BJ (cell line): Measurements from ENCODE around the gene SH3PXD2B. TPM values are rescaled to one million over a fixed set of nuclear protein-coding genes. Genes with fewer than 3 reads are reported as not detected.
A peak's percentile ranks its signal among the peaks of the same experiment; 100 is the strongest.
"Not testable (repeated sequence)": the region's sequence is repeated elsewhere in the genome, so short reads cannot be mapped to it uniquely, and the experiment has no call there.

Experiments
- CTCF ChIA-PET: fragments of 350-600 bp; formaldehyde crosslinking; extraction: SDS; loops from one replicate; lab custom pipeline; 2021; ENCODE audit warnings: antibody characterized with exemption, inconsistent platforms; lab: Yijun Ruan, JAX
- POLR2A ChIA-PET: fragments of 300-600 bp; sonication (Branson Sonifier 250); formaldehyde crosslinking; extraction: SDS; loops from one replicate; lab custom pipeline; 2021; ENCODE audit warnings: antibody characterized with exemption; lab: Charles Lee
- DNase-seq: peaks from one replicate; pipeline ENCODE4 v3.0.0-alpha.2; 2011; ENCODE audit warnings: low read depth
- H3K27me3 ChIP-seq: 2 replicates; pipeline ENCODE4 v1.6.0; 2011; ENCODE audit warnings: low read length; ENCODE audit not compliant: control insufficient read depth, insufficient read depth
- H3K36me3 ChIP-seq: 2 replicates; pipeline ENCODE4 v1.5.1; 2011; ENCODE audit warnings: low read length; ENCODE audit not compliant: control insufficient read depth, insufficient read depth
- H3K4me3 ChIP-seq: 2 replicates; pipeline ENCODE4 v1.5.1; 2011; ENCODE audit warnings: low read depth, mild to moderate bottlenecking, control low read depth, low read length
- polyA plus RNA-seq: library from polyadenylated mRNA; depleted of rRNA; stranded (reverse); fragments of >200 nt; gene quantifications from 2 replicates; pipeline ENCODE4 v1.2.3, GENCODE V29; 2011
- TF ChIP-seq, protein P1 (sequence below): IDR thresholded peaks from 2 replicates; pipeline ENCODE4 v1.5.1; 2011; ENCODE audit warnings: low read depth, mild to moderate bottlenecking, control low read depth, inconsistent platforms, low read length, moderate library complexity; ENCODE audit not compliant: insufficient read depth

SH3PXD2B gene
- polyA plus RNA-seq, 1 experiment, result 15.5 TPM

DNA sequence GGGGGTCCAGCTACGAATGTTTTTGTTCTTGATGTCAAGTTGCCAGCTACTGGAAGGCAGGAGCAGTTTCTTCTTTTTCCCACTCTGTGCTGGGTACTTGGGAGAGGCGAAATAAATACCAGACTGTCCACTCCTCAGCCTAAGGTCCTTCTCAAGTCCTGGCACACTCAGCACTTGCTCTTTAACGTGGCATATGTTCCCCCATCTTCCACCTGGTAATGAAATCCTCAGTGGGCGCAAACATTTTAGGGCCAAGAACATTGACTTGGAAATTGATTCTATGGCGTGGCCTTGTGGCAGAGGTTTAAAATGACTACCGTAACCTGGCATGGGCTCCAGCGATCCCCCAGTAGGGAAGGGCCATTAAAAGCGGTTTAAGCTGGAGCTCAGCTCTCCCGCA lies 119.7 kb downstream of the SH3PXD2B start:
- TF ChIP-seq, protein P1, sequence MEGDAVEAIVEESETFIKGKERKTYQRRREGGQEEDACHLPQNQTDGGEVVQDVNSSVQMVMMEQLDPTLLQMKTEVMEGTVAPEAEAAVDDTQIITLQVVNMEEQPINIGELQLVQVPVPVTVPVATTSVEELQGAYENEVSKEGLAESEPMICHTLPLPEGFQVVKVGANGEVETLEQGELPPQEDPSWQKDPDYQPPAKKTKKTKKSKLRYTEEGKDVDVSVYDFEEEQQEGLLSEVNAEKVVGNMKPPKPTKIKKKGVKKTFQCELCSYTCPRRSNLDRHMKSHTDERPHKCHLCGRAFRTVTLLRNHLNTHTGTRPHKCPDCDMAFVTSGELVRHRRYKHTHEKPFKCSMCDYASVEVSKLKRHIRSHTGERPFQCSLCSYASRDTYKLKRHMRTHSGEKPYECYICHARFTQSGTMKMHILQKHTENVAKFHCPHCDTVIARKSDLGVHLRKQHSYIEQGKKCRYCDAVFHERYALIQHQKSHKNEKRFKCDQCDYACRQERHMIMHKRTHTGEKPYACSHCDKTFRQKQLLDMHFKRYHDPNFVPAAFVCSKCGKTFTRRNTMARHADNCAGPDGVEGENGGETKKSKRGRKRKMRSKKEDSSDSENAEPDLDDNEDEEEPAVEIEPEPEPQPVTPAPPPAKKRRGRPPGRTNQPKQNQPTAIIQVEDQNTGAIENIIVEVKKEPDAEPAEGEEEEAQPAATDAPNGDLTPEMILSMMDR, result no peak
- Histone ChIP-seq H3K36me3 (peaks cover 13% of the 10 kb centered on the region), H3K27me3 (no peaks in the 10 kb centered on the region), H3K4me3 (no peak overlapping the region)
- CTCF ChIA-PET, result interaction anchor here (0.7 to 2.1 kb wide), 2 partner anchors 8 to 10 kb away, joined by 6 read pairs; no protein-coding TSS in a partner anchor
- POLR2A ChIA-PET, result no interaction called here
- DNase-seq, result no peak

DNA sequence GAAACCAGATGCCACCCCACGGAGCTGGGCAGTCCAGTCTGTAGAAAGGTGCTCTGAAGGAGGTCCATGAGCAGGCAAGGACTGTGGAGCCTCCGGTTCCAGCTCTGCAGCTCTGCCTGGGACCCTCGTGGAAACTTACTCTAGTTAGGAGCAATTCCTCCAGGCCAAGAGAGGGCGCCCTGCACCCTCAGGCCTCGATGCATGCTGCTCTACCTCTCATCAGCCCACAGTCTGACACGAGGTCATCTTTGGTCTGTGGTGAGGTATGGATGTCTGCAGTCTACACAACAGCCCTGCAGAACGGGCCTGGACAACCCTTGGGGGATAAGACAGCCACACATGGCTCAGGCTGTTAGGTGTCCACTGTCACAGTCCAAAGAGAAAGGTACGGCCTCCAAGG lies 120.1 kb downstream of the SH3PXD2B start:
- no peak for DNase-seq
- CTCF ChIA-PET, result interaction anchor here (2.1 kb wide), 1 partner anchor 9 kb away, joined by 6 read pairs; no protein-coding TSS in a partner anchor
- peaks cover 11% of the 10 kb centered on the region for H3K36me3 ChIP-seq
- H3K4me3 ChIP-seq, result no peak overlapping the region
- H3K27me3 ChIP-seq, result no peaks in the 10 kb centered on the region
- TF ChIP-seq, protein P1, result 0 out of 2 replicates have a peak, but pooled peaks have one; percentile 6
- POLR2A ChIA-PET, result no interaction called here

DNA sequence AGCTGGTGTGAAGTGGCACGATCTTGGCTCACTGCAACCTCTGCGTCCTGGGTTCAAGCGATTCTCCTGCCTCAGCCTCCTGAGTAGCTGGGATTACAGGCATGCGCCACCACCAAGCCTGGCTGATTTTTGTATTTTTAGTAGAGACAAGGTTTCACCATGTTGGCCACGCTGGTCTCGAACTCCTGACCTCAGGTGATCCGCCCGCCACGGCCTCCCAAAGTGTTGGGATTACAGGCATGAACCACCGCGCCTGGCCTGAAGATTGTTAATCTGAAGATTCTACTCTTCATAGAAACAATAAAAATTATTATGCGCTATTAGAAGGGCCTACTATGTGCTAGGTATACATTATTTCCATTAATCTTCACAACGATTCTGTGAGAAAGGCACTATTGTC lies 127.4 kb downstream of the SH3PXD2B start:
- DNase-seq, H3K4me3 ChIP-seq, POLR2A ChIA-PET, H3K36me3 ChIP-seq, H3K27me3 ChIP-seq: not testable (repeated sequence)
- CTCF ChIA-PET, result interaction anchor here (0.9 kb wide), 1 partner anchor 13 kb away, joined by 3 read pairs; no protein-coding TSS in a partner anchor

DNA sequence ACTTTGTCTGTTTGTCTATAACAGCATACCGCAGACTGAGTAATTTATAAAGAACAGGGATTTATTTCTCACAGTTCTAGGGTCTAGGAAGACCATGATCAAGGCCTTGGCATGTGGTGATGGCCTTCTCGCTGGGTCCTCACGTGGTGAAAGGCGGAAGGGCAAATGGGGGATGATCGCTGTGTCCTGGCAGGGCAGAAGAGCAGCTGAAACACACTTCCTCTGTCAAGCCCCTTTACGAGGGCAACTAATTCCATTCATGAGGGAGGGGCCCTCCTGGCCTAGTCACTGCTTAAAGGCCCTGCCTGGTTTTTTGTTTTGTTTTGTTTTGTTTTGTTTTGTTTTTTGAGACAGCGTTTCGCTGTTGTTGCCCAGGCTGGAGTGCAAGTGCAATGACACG lies 128.9 kb downstream of the SH3PXD2B start:
- no peaks in the 10 kb centered on the region for H3K27me3 ChIP-seq
- CTCF ChIA-PET, result no interaction called here
- POLR2A ChIA-PET, result no interaction called here
- DNase-seq, result no peak
- H3K4me3 ChIP-seq, result no peak overlapping the region
- TF ChIP-seq, protein P1, result no peak
- H3K36me3 ChIP-seq, result no peaks in the 10 kb centered on the region

DNA sequence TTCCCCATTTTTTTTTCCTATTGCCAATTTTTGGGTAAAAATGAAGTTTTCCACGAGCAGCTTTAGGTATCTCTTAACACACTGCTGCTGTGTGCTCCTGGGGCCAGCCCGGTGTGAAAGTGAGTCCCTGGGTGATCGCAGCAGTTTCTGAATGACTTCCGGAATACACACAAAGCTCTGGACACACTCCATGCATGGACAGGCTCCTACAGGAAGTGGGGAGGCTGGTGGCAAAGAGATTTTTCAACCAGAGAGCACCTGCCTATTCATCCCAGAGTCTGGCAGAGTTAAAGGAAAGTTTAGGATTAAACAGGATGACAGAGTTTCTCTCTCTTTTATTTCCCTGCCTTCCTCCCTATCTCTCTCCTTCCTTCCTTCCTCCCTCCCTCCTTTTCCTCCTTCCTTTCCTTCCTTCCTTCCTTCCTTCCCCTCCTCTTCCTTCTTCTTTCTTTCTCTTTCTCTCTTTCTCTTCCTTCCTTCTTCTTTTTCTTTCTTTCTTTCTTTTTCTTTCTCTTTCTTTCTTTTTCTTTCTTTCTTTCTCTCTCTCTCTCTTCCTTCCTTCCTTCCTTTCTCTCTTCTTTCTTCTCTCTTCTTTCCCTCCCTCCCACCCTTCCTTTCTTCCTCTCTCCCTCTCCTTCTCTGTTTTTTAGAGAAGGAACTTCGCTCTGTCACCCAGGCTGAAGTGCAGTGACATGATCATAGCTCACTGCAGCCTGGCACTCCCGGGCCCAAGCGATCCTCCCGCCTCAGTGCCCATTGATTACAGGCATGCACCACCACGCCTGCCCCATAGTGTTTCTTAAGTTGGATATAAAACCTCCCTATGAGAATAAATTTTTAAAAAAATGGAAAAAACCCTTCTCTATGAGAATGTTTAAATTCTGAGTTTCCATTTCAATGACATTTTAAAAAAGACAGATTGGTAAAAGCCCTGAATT lies 132.0 kb downstream of the SH3PXD2B start:
- no peak for DNase-seq
- no peaks in the 10 kb centered on the region for H3K36me3 ChIP-seq
- POLR2A ChIA-PET, result no interaction called here
- no peaks in the 10 kb centered on the region for H3K27me3 ChIP-seq
- CTCF ChIA-PET, result no interaction called here
- H3K4me3 ChIP-seq, result no peak overlapping the region
- TF ChIP-seq, protein P1, result no peak
